Right ventricle myocardium superior (tissue), 1 donor: Measurements from ENCODE around the gene HNRNPA3. TPM values are rescaled to one million over a fixed set of nuclear protein-coding genes. Genes with fewer than 3 reads are reported as not detected.
"Not testable (repeated sequence)": the region's sequence is repeated elsewhere in the genome, so short reads cannot be mapped to it uniquely, and the experiment has no call there.

Source experiments
- ATAC-seq: fragments of 200-7000 bp; cut with Tn5 transposase; one replicate; pipeline ENCODE4 v1.9.1; 2020; ENCODE audit warnings: mild to moderate bottlenecking; ENCODE audit not compliant: poor library complexity
- DNase-seq: peaks from one replicate; pipeline ENCODE4 v3.0.0-alpha.2; 2020
- intact Hi-C: fragments of 100-400 bp; cut with DNase I; formaldehyde crosslinking; loops from one replicate; pipeline ENCODE4 v1.11.2; 2022
- total RNA-seq: library from RNA; stranded (reverse); fragmentation: NEBNext Ultra II Directional; extraction: Animal tissue kit (Norgen Biotek cat#: 25700); gene quantifications from one replicate; pipeline ENCODE4 v1.2.1, GENCODE V29; 2021
- donor health status: DM: no; HTN: yes; CAD: no; lungs with severe emphysema.

HNRNPA3 gene
- total RNA-seq, 1 donor from 2014 or later: 64.5 TPM

DNA sequence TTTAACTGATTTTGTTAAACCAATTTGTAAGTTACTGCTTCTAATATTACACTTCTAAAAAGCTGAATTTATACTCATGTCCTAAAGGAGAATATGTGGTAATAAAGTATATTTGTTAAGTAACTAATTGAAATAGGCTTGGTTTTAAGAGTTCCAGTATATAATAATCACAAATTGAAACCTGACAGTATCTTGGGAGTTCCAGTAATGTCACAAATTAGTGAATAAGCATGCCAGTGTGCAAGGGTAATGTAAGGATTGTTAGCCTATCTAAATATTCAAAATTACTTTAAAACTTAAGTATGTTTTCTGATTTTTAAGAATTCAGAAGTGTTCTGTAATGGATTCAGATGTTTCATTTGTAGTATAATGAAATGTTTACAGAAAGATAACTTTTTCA is 10.8 kb downstream of the HNRNPA3 start:
- intact Hi-C loops, DNase-seq, ATAC-seq: not testable (repeated sequence)

DNA sequence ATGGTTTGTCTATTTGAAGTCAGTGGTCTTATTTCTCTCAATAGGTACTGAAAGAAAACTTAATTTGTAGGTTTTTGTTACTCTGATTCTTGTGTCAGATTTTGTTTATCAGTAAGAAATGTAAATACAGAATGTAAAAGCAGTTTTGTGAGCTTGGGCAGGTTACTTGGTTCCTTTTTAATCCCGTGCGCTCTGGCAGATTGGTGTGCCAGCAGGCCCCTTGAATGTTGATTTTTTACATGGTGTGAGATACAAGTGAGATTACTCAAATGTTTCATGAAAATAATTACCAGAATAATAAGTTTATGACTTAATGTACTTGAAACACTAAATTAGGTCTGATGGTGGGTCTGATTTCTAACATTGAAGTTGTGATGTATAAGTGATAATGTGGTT is 13.4 kb downstream of the HNRNPA3 start:
- intact Hi-C loops: no loop called here
- DNase-seq (no peak), ATAC-seq (no peak)

DNA sequence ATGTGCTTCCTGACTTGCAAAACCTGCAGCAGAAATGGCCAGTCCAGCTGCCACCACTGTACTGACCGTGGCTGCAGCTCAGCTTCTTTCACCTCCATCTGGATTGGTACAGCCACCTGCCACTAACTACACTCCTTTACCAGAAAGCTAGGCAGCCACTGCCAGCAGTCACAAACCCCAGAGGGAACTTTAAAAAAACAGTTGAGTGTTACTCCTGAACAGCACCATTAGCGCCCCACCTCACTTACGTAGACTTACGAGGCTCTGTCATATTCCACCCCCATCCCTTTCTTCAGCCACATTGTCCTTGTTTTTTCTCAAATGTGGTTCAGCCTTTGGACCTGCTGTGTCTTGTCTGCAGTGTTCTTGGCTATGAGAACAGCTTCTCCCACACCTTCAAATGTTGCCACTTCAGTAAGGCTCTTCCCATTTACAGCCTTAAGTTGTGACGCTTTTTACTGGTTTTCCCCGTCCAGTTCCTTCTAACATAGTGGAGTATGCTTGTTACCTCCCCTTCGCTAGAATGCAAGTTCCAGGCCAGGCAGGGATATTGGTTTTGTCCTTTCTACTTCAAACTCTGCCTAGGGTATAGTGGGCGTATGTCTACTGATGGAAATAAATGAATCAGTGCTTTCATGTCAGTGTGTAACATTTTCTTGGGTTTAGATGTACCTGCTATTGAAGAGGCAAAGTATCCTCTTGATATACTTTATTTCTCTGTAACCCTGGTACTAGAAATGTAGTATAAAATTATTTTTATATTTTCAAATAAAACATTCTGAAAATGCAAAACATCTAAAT is 17.0 kb downstream of the HNRNPA3 start:
- DNase-seq (no peak), ATAC-seq (no peak)
- intact Hi-C loops: no loop called here

DNA sequence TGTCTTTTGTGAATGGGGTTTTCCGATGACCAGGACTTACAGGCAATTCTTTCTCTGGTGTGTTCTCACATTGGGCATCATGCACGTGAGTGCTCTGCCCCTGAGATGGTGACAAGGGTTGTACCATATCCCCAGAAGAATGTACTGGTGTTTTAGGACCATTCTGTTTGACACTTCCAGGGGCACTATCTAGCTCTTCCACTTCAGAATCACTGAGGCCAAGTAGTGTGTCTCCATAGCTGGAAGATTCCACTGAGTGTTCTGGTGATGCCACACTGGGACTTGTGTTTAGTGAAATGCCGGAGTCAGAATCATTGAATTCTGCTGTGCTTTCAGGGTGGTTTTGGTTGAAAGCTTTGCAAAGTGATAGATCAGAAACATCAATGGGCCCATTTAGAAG is 18.7 kb downstream of the HNRNPA3 start:
- intact Hi-C loops: no loop called here
- no peak for ATAC-seq

DNA sequence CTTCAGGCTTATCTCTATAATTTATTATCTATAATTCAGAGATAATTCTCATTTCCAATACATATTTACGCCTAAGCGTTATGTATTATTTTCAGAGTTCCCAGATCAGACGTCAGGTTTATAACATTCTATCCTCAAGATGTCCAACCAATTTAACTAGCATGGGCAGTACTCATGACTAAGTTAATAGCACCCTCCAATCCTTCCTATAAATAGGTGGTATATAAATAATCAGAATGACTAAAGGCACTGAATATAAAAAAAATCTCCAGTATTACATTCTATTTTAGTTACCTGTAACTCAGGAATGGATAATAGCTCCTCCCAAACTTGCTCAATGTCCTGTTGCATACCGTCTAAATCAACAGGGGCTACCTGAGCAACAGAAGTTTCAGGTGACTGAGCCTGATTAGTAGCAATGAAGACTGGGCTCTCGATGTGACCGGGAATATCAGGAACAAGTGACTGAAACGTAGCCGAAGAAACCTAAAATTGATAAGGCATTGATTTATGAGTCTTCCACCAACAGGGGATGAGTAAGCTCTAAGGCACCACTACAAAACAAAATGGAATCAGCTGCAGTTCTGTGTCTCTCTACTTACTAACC is 19.6 kb downstream of the HNRNPA3 start:
- ATAC-seq: no peak
- DNase-seq: no peak
- intact Hi-C loops: no loop called here

More for the DNA sequence above, 18.7 kb downstream of the HNRNPA3 start:
- DNase-seq: no peak

DNA sequence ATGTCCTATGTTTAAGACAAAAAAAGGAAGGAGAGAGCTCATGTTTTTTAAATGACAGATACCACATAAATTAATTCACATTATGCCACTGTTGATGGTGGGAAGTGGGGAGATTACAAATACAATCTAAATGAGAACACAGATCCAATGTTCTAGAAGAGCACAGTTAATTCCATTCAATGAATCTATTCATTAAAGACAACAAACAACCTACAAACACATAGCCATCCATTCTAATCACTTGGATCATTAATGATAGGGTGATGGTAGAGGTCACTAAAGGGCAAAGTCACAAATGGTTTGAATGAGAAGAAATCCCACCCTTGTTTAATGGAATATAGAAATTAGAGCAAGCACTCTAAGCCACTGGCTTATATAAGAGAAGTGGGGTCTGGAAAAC is 21.7 kb downstream of the HNRNPA3 start:
- intact Hi-C loops: no loop called here
- ATAC-seq: no peak
- DNase-seq: no peak

DNA sequence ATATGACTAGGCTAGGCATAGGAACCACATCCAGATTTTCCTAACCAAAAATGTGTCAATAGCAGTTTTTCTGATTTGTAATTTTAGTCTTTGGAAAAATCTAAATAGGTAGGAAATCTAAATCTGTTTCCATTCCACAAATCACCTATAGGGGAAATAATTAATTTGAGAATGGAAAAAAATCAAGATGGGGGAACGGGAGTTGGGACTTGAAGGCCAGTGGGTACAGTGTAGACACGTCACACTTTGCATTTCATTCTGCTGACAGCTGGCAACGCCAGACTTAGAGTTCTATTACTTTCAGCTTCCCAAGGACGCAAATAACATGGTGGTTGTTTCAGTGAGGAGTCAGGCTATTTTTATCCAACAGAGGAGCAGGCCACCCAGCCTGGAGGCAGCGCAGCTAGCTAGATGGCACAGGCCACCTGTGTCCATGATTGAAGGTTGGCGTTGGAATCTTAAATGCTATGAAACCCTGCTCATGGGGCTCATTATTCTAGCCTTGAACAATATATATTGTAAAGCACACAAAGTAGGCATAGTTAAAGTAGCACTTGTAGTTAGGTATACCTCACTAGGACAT is 23.4 kb downstream of the HNRNPA3 start:
- no peak for DNase-seq
- intact Hi-C loops: no loop called here
- peak; percentile 69 for ATAC-seq

DNA sequence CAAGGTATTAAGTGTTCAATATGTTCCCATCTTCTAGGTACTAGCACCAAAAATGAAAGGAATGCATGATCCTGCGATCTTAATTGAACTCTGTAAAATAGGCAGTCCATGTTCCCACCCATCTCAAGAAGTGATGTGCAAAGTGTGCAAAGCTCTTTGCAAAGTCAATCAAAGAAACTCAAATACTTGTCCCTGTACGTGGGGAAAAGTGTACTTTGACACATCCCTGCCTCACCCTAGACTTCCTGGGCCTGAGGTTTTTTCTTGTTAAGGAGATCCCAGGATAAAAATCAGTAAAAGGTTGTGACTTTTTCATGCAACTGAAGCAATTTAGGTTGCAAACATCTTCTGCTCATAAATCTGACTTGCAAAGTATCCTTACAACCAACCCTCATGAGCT is 25.3 kb downstream of the HNRNPA3 start:
- intact Hi-C loops: no loop called here
- no peak for ATAC-seq
- no peak for DNase-seq

DNA sequence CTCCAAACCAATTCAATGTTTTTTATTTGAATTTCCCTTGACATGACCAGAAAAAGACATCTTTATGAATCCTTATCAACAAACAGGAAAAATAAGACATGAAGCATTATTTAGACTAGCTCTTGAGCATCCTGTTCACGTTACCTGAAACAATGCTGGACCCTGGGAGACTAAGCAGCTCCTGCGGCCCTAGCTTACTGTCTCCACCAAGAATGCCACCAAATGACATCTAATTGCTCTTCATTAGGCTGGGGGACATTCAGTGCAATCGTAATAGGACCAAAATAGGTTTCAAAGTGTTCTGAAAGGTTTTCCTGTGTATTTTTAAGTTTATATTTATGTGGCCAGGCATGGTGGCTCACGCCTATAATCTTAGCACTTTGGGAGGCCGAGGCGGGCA is 26.5 kb downstream of the HNRNPA3 start:
- DNase-seq: no peak
- intact Hi-C loops: no loop called here
- ATAC-seq: no peak

DNA sequence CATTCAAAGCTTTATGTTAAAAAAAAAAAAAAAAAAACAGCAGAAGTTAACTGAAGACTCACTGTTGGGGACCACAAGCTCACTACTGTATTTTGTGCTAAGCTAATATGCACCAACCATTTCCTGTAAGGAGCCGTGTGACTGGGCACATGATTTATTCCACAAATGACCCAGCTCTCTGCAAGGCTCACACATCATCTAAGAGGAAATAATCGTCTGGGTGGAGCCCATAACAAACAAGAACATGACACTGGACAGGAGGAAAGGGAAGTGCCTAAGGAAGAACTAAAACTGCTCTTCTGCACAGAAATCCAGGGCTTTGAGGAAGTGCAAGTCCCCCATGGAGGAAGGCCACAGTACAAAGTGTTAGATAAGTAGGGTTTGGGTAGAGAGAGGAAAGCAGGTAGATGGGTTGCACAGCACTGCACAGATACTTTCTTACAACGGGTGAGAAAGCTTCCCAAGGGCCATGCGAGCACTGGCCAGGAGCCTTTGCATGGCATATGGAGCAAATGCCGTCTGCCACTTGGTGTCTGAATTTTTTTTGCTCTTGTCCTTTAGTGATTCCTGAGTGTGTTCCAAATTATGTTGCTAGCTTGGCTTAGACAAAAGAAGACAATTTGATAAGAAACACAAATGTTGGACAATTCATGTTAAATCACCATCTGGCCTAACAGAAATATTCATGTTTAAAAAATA is 27.5 kb downstream of the HNRNPA3 start:
- intact Hi-C loops: no loop called here
- DNase-seq (no peak), ATAC-seq (peak; percentile 47)

DNA sequence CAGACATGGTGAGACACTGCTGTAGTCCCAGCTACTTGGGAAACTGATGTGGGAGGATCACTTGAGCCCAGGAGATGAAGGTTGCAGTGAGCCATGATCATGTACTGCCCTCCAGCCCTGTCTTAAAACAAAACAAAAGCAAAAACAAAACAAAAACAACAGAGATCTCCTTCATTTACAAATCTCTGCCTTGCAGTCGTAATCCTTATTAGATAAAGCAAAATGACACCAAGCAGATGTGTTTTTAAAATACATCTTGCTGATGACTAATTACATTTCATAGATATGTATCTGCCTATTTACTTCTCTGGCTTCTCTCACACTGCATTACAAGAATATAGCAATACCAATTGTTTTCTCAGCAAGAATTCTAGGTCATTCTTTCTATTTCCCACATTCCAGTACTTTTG is 29.1 kb downstream of the HNRNPA3 start:
- intact Hi-C loops: no loop called here
- DNase-seq: no peak
- no peak for ATAC-seq

DNA sequence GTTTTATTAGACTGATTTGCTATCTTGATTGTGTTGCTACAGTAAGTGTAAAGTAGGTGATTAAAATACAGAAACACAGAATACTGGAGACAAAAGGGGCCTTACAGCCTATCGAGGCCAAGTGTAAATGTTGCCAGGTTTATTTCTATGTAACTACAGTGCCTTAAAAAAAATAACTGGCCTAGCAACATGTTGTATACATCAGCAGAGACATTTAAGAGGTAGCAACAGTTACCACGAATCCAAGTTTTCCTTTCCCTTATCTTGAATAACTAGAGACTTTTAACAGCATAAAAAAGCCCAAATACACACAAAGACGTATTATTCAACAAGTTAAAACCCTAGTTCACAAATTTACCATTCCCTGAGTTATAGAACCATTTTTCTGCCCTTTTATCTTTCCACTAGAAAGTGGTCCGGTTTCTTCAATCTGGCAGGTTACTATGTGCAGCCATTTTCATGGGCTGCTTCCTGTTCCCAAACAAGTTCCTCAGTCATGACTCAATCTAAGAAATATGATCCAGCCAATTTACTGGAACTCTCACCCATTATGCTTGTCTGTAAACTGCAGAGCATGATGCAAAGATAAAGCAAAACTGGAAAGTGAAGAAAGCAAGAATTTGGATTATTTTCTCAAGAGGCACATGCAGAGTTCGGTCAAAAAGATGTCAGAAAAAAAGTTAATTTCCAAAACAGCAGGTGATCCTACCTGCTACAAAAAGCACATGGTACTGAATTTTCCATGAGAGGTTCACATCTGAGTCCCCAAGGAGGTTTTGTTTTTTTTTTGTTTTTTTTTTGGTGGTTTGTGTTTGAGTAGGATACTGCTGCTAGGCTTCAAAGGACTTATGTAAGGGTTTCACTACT is 29.8 kb downstream of the HNRNPA3 start:
- intact Hi-C loops: no loop called here
- no peak for DNase-seq
- ATAC-seq: peak; percentile 71

DNA sequence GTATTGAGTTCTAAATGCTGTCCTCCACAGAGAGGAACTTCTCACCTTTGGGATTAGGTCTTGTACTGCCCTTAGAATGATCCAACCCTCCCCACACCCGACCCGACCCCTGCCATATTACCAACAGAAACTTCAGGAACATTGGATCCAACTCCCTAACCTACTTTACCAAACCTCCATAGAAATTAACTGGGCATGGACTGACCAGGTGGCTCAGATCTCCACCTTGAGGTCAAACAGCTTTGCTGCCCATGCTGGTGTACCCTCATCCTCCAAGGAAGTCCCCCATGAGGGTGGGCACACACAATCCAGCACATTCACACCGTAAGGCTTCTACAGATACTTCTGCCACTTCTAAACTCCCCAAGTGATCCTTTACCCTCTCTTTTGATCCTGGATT is 30.5 kb downstream of the HNRNPA3 start:
- intact Hi-C loops: no loop called here
- no peak for ATAC-seq
- DNase-seq: no peak

DNA sequence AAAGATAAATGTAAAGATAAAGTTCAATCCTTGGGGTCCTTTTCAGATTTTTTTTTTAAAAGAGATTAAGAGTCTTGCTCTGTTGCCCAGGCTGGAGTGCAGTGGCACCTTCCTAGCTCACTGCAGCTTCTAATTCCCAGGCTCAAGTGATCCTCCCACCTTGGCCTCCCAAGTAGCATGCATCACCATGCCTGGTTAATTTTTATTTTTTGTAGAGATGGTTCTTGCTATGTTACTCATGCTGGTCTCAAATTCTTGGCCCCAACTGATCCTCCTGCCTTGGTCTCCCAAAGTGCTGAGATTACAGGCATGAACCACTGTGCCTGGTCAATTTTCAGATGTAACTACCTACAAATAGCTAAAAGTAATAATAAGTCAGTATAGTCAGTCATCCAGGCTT is 30.9 kb downstream of the HNRNPA3 start:
- intact Hi-C loops: no loop called here
- ATAC-seq (no peak), DNase-seq (no peak)

DNA sequence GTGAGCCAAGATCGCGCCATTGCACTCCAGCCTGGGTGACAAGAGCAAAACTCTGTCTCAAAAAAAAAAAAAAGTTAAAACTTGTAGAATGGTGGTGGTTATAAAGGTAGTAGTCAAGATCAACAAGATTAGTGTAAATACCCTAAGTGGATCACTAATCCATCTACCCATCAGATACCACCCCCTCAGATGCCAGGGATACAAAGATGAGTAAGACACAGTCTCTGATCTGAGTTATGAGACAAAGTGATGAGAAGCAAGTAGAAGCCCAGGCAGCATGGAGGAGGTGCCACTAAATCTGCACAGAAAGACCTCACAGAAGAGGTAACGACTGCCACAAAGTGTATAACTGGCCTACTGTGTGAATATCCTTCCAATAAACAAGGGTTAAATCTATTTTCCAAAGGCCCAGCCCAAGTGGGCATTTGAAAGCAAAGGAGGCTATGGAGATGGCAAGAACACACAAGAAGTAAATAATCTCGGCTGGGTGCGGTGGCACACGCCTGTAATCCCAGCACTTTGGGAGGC is 31.7 kb downstream of the HNRNPA3 start:
- ATAC-seq (no peak), DNase-seq (no peak)
- intact Hi-C loops: no loop called here

DNA sequence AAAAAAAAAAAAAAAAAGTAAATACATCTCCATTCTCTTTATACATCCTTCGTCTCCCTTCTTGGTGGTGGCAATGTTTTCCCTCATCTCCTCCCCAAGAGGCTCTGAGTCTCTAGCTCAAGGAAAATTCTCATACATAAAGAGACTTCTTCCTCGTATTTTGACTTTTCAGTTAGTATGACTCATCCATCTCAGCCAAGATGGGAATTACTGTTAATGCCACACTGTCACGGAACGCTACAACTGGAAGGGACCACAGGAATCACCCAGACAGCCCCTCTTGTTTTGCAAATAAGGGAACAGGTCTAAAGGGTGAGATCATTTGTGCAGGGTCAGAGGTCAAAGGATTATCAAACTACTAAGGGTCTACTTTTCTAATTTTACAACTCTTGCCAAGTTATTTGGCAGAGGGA is 32.4 kb downstream of the HNRNPA3 start:
- intact Hi-C loops: no loop called here
- ATAC-seq (no peak), DNase-seq (no peak)

DNA sequence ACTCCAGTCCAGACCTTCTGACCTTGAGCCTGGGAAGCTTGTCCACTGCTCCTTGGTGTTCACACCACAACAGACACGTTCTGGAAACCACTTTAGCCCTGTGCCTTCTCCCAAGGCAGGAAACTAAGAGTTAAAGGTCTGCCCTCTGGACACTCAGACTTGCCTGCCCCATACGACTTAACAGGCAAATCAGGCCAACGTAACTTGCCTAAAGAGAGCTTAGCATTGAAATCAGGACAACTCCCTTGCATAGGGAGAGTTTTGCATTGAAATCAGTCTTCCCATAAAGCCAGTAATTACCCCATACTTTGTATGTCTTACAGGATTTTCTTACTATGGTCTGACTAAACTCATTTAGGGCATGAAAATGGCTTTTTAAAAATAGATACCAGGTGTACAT is 33.4 kb downstream of the HNRNPA3 start:
- no peak for DNase-seq
- intact Hi-C loops: no loop called here
- no peak for ATAC-seq

DNA sequence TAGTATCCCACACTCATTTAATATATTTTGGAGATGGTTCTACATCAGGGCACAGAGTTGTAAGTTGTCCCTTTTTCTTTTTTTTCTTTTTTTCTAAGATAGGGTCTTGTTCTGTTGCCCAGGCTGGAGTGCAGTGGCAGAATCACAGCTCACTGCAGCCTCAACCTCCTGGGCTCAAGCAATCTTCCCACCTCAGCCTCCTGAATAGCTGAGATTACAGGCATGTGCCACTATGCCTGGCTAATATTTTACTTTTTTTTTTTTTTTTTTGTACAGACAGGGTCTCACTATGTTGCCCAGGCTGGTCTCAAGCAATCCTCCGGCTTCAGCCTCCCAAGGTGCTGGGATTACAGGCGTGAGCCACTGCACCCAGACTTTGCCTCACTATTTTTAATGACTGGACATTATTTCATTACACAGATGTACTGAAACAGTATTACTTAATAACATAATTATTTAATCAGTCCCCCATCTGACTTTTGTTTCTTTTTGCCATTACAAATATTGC is 34.0 kb downstream of the HNRNPA3 start:
- intact Hi-C loops, DNase-seq, ATAC-seq: not testable (repeated sequence)
